Globus pallidus (tissue), 1 donor: Measurements from ENCODE around the gene EXT2.

Experiments used
- DNase-seq: peaks from one replicate; pipeline ENCODE4 v3.0.0-alpha.2; 2015; ENCODE audit warnings: low spot score

Gene EXT2

GRCh38 chr11:44243086-44243485 lies 147.6 kb downstream of the EXT2 start:
- no peak for DNase-seq

DNA sequence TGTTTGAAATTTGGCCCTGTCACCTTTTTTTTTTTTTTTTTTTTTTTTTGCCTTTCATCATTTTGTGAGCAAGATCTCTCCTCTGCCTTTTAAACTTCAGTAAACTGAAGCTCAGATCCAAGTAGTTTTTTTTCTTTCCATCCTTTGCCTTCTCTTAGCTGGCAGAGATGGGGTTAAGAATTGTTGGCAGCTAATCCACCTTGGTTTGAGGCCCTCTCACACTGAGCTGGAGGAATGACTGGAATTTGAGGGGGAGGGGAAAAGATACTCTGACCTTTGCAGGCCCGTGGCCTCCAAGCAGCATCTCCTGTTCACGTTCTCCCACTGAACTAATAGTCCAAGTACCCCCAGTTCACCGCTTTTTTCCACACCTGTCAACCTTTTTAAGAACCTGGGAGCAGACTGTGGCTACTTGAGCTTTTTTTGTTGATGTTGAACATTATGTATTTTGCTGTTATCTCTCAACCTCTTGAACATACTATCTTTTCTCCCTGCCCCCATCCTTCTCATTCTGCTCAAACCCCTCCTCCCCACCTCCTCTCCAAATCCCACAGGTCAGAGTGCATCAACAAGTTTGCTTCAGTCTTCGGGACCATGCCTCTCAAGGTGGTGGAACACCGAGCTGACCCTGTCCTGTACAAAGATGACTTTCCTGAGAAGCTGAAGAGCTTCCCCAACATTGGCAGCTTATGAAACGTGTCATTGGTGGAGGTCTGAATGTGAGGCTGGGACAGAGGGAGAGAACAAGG lies 148.3 kb downstream of the EXT2 start:
- DNase-seq: no peak

DNA sequence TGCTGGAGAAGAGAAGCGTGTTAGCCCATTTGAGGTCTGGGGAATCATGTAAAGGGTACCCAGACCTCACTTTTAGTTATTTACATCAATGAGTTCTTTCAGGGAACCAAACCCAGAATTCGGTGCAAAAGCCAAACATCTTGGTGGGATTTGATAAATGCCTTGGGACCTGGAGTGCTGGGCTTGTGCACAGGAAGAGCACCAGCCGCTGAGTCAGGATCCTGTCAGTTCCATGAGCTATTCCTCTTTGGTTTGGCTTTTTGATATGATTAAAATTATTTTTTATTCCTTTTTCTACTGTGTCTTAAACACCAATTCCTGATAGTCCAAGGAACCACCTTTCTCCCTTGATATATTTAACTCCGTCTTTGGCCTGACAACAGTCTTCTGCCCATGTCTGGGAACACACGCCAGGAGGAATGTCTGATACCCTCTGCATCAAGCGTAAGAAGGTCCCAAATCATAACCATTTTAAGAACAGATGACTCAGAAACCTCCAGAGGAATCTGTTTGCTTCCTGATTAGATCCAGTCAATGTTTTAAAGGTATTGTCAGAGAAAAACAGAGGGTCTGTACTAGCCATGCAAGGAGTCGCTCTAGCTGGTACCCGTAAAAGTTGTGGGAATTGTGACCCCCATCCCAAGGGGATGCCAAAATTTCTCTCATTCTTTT lies 149.3 kb downstream of the EXT2 start:
- DNase-seq: no peak

DNA sequence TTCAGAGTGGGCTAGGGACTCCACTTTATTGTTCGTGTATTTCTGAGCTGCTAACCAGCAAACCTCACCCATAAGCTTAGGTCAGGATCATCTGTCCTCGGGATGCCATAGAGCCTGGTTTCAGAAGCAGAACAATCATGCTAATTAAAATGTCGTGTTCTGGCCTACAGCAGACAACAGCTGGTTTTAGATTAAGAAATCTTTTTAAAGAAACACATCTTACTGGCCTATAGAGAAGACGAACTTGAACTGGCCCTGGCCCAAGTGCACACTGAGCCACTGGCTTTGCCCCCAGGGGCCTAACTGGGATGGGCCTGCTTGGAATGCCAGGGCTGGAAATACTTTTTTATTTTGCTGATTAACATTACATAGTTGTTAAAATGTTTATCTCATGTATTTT lies 151.2 kb downstream of the EXT2 start:
- DNase-seq: no peak

DNA sequence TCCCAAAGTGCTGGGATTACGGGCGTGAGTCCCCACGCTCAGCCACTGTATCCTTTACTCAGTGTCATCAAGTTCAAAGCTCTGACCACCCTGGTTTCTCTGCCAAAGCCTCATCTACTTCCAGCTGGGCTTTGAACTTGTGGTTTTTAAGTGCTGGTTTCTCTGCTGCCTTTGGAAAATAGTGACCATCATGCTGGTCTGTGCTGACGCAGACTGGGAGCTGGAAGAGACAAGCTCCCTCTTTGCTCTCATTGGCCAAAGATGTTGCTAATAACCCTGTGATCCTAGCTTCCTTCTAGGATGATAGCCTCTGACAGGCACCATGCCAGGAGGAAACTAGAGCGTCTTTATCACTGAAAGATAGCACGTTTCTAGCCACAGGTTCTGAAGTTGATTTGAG lies 152.0 kb downstream of the EXT2 start:
- no peak for DNase-seq

GRCh38 chr11:44248109-44248508 lies 152.6 kb downstream of the EXT2 start:
- no peak for DNase-seq

DNA sequence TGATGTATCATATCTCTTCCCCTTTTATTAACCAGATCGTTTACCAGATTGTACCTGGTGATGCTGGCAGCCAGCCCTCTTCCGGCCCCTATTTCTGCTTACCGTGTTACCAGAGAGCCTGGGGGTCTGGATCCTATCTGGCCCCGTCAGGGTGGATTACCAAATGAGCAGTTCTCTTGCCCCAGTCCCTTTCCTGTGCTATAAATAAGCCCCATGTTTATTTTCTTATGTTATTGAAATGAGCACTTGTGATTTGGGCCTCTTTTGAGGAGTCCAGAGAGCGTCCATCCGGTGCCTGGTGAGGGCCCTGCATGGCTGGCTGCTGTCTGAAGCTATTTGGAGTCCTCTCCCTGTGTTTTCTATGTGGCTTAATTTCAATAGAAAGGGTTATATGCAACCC lies 154.9 kb downstream of the EXT2 start:
- DNase-seq: no peak

DNA sequence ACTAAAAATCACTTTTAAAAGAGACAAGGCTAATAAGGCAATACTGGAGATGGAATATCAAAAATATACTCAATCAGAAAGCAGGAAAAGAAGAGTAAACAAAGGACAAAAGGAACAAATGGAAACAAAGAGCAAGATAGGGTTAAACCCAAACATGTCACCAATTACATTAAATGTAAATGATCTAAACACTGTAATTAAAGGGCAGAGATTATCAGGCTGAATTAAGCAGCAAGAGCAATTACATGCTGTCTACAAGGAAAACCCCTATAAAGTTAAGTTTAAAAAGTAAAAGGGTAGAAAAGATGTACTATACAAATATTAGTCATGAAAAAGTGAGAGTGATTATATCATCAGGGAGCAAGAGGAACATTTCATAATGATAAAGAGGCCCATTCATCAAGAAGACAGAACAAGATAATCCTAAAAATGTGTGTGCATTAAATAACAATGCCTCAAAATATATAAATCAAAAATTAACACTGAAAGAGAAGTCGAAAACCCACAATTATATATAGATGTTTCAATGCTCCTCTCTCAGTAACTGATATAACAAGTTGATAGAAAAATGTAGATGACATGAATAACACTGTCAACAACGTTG lies 157.6 kb downstream of the EXT2 start:
- DNase-seq: no peak

- DNase-seq: no peak
These were observed 160.1 kb downstream of the EXT2 start for GRCh38 chr11:44255406-44256071.

DNA sequence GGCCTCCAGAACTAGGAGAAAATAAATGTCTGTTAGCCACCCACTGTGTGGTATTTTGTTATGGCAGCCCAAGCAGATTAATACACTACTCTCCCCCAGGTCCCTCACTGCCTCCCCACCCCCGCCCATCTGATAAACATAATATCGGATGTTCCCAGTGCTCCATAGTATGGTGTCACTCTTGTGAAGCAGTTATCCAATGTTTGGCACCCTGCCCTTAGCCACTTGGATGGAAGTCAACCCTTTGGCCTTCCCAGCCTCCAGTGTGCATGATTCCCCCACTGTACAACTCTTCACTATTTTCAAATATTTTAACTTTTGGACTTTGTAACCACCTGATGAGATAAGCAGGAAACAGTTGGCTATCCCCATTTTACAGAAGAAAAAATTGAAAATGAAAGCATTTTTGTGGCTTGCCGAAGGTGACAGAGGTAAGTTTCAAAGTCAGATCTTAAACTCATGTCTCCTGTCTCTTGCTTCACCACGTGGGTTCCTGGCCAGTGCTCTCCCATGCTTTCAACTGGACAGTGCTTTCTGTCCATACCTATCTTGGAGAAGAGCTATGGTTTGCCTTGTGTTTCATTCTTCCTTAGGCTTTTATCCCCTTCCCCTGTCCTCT lies 161.3 kb downstream of the EXT2 start:
- DNase-seq: no peak

- no peak for DNase-seq
These were observed 162.1 kb downstream of the EXT2 start for GRCh38 chr11:44257338-44258189.

- DNase-seq: no peak
These were observed 162.7 kb downstream of the EXT2 start for GRCh38 chr11:44258190-44258489.

- no peak for DNase-seq
These were observed 163.5 kb downstream of the EXT2 start for GRCh38 chr11:44258839-44259420.

DNA sequence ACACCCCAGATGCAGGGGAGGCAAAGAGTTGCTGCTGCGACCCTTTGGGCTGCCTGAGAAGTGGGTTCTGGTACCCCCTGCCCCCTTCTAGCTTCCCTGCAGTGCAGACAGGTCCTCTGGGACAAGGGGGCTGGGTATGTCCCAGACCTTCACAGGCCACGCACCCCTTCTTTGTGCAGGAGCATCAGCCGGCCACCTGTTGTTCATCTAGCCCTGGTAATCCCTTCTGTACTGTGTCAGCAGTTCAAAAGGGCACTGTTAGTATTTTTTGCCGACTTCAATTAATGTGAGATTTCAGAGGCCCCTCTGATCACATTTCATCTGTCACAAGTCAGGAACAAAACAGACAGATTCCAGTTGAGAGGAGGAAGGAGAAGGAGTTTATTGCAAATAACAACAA lies 164.6 kb downstream of the EXT2 start:
- no peak for DNase-seq

DNA sequence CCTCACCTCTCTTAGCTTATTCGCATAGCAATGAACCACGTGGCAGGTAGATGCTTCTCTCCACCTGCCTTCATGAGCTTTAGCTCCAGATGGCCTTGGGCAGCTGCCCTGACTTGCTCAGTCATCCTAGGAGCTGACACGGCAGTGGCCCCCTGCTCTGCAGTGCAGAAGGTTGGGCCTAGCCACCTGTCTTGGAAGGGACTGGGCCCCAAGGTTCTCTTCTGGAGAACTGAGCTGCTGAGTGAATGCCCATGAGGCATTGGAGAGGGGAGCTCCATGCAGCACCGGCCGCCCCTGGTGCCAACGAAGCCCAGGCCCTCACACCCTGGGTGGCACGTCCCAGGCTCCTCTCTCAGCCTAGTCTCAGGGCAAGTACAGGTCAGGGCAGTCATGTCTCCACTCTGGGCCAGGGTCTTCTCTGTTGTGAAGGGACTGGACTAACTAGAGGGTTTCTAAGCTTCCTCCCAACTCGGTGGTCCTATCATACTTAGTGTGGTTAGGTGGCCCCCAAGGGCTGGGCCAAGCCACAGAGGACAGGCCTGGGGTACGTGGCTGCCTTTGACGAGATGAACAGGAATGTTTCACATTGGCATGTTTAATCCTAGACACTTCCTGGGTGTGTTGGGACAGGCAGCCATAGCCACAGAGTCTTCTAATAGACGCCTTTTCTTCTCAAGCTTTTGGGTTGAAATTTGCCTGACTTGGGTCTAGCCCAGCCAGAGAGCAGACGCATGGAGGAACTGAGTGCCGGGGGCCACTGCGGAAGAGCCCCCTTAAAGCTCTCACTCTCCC lies 166.5 kb downstream of the EXT2 start:
- DNase-seq: no peak

DNA sequence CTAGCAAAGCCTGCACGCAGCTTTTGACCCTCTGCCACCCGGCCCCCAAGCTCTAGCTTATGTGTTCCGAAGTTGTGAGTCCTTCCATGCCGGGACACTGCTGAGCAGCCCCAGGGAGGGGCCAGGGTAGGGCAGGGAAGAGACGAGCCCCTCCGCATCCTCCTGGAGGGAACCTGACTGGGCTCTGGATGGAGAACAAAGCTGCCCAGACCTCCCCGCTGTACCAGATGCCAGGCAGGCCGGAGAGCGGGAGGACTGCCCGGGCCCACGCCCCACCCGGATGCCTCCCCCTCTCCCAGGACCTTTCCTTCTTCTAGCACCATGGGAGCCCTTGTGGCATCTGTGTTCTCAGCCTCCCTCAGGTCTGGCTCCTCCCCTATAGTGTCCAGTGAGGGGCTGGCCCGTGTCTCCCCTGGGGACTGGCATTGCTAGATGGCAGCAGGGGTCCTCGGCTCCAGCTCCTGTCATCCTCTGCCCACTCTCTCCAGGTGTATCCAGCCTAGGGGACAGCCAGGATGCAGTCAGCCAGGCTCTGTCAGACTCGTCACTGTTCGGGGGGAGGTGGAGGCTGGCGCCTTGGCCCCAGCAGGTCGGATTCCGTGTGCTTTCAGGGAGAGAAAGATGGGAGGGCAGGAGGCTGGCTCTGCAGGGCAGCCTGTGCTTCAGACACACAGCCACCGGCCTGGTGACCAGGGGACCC lies 168.4 kb downstream of the EXT2 start:
- DNase-seq: no peak

DNA sequence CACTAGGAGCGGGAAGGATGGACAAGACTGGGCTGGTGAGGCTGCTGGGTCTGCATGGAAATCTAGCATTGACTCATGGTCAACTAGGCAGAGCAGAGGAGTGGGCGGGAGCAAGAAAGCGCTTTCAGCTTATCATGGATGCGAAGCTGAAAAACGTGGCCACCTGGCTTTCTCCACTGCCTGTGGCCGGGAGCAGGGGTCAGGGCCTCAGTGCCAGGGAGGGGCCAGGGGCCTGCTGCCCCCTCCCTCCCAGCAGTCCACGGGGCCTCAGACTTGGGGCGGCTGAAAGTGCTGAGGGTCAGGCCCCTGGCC lies 168.9 kb downstream of the EXT2 start:
- DNase-seq: no peak

DNA sequence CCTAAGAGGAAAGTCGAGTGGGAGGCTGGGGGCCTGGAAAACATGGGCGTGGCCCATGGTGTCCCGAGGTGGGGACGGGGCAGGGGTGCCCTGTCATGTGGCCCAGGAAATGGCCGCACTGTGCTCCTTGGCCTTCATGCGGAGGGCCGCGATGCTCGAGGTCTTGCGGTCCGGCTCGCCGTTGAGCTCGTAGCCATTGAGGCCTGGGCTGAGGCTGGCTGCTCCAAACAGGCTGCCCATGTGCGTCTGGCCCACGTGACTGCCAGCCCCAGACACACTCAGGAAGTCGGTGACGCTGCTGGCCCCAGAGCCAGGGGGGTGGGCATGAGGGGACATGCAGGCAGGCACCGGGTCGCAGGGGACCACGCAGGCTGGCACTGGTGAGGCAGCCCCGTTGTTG lies 169.3 kb downstream of the EXT2 start:
- no peak for DNase-seq

DNA sequence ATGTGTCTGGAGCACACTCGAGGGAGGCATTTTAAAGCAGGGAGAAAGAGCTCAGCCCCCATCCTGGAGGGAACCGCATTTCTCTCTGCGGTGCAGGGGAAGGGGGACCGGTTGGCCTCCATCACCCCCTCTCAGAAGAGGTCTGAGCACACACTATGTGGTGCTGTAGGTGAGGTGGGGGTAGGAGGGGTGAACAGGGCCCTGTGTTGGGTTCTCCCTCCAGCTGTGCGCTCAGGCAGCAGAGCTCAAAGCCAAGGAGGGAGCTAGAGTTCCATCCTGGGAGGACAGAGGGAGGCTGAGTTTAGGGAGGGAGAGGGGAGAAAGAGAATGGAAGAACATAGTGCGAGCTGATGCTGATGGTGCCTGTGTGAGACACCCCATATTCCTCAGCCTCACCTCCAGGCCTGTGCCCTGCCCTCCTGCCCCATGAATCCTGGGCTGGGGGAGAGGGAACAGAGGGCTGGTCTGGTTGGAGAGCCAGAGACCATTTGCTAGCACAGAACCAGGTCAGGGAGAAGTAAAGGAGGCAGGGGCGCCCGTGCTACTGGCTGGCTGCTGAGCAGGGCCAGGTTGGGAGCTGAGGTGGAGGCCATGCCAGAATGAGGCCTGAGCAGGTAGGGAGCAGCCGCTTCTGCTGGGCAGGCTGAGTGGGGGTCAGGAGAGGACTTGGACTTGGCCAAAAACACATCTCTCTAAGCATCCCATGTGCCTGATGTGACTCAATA lies 170.7 kb downstream of the EXT2 start:
- no peak for DNase-seq
